ENCODE data around the gene ODC1. TPM values are rescaled to one million over a fixed set of nuclear protein-coding genes. Genes with fewer than 3 reads are reported as not detected.
A peak's percentile ranks its signal among the peaks of the same experiment; 100 is the strongest.

The ODC1 gene
- total RNA-seq, 4 donors from 2014 or later: 105 to 142 (median 121) TPM

GRCh38 chr2:10452312-10452711 is 4.2 kb upstream of the ODC1 start:
- H3K36me3 ChIP-seq: no peaks in the 10 kb centered on the region
- WGBS: 53% methylated on average over 3 of the region's 3 CpGs
- DNase-seq (ENCODE audit: extremely low spot score): no peak
- H3K9me3 ChIP-seq: no peaks in the 10 kb centered on the region
- TF ChIP-seq EP300 (IDR thresholded peaks at IDR 0.05): no peak
- peak in 1 of 2 donors; percentile 43 for TF ChIP-seq POLR2AphosphoS5 (IDR thresholded peaks at IDR 0.05)
- peak overlapping the region; percentile 51 to 78 (median 56) for H3K27ac ChIP-seq (replicated peaks in 1 of 4)
- intact Hi-C loops (cut with DNase I): no loop called here
- no peak overlapping the region for H3K4me3 ChIP-seq
- H3K4me1 ChIP-seq: peaks cover 33 to 57% (median 52%) of the 10 kb centered on the region in 4 donors
- no peaks in the 10 kb centered on the region for H3K27me3 ChIP-seq

DNA sequence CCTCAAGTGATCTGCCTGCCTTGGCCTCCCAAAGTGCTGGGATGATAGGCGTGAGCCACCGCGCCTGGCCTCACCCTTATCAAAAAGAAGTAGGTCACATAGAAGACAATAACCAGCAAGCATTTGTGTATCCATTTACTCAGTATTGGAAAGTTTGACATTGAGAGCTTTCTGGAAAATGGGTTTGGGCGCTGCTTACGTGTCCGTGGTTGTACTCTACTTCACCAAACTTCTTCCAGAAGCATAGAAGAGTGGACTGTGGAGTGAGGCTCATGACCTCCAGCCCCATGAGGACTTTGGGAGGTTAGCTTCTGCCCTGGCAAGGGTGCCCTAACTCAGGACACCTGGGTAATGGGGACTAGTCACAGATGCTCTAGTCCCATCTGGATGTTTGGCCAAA is 3.7 kb upstream of the ODC1 start:
- no peaks in the 10 kb centered on the region for H3K27me3 ChIP-seq
- no peak overlapping the region for H3K4me3 ChIP-seq
- H3K27ac ChIP-seq (replicated peaks in 1 of 4): peak overlapping the region; percentile 51 to 78 (median 56)
- no peaks in the 10 kb centered on the region for H3K36me3 ChIP-seq
- H3K9me3 ChIP-seq: no peaks in the 10 kb centered on the region
- intact Hi-C loops (cut with DNase I): no loop called here
- WGBS: 100% methylated on average over 6 of the region's 6 CpGs
- no peak for DNase-seq (ENCODE audit: extremely low spot score)
- H3K4me1 ChIP-seq: peaks cover 38 to 62% (median 56%) of the 10 kb centered on the region in 4 donors
- TF ChIP-seq CTCF (IDR thresholded peaks at IDR 0.05) (no peak), POLR2A (IDR thresholded peaks at IDR 0.05; ENCODE audit: low read depth) (no peak), POLR2AphosphoS5 (IDR thresholded peaks at IDR 0.05) (no peak), EP300 (IDR thresholded peaks at IDR 0.05) (no peak)

GRCh38 chr2:10449838-10450691 is 1.9 kb upstream of the ODC1 start:
- H3K9me3 ChIP-seq: no peaks in the 10 kb centered on the region
- peaks cover 49 to 75% (median 70%) of the 10 kb centered on the region in 4 donors for H3K4me1 ChIP-seq
- no peak overlapping the region for H3K27ac ChIP-seq (replicated peaks in 1 of 4)
- WGBS: 85% methylated on average over 22 of the region's 22 CpGs
- peak overlapping the region in 1 of 4 donors; percentile 87 for H3K4me3 ChIP-seq
- no peak for DNase-seq (ENCODE audit: extremely low spot score)
- TF ChIP-seq CTCF (IDR thresholded peaks at IDR 0.05): no peak
- TF ChIP-seq POLR2A (IDR thresholded peaks at IDR 0.05; ENCODE audit: low read depth): no peak
- no peak for TF ChIP-seq POLR2AphosphoS5 (IDR thresholded peaks at IDR 0.05)
- TF ChIP-seq EP300 (IDR thresholded peaks at IDR 0.05): no peak
- no peaks in the 10 kb centered on the region for H3K36me3 ChIP-seq
- intact Hi-C loops (cut with DNase I): loop anchor here (10.0 kb wide), 2 partner anchors 215 to 495 kb away; partner anchors contain the start of gene GRHL1
- H3K27me3 ChIP-seq: no peaks in the 10 kb centered on the region

DNA sequence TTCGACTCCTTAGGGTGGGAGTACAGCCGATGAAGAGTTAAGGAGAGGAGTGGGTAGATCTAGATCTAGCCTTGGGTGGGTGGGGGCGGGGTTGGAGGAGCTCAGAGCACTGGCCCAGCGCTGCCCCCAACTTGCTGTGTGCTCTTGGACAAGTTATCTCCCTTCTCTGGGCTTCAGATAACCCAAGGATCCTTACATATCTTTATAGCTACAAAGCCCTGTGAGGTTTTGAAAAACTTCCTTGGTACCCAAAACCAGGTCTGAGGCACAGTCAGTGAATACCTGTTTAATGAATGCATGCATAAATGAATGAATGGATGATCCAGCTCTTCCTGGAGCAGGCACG is 1.3 kb upstream of the ODC1 start:
- WGBS: 45% methylated on average over 5 of the region's 5 CpGs
- H3K4me1 ChIP-seq: peaks cover 45 to 75% (median 70%) of the 10 kb centered on the region in 4 donors
- TF ChIP-seq POLR2A (IDR thresholded peaks at IDR 0.05; ENCODE audit: low read depth) (no peak), POLR2AphosphoS5 (IDR thresholded peaks at IDR 0.05) (no peak), CTCF (IDR thresholded peaks at IDR 0.05) (no peak), EP300 (IDR thresholded peaks at IDR 0.05) (no peak)
- H3K36me3 ChIP-seq: peaks cover 0 to 6% (median 4%) of the 10 kb centered on the region in 4 donors
- H3K4me3 ChIP-seq: peak overlapping the region; percentile 64 to 88 (median 76)
- intact Hi-C loops (cut with DNase I): loop anchor here (10.0 kb wide), 2 partner anchors 215 to 495 kb away; partner anchors contain the start of gene GRHL1
- no peak for DNase-seq (ENCODE audit: extremely low spot score)
- no peaks in the 10 kb centered on the region for H3K27me3 ChIP-seq
- no peaks in the 10 kb centered on the region for H3K9me3 ChIP-seq
- H3K27ac ChIP-seq (replicated peaks in 1 of 4): peak overlapping the region in 1 of 4 donors; percentile 98

All from esophagus muscularis mucosa (tissue), 4 donors.